ENCODE data around the gene TROAP.
A peak's percentile ranks its signal among the peaks of the same experiment; 100 is the strongest.

Gene TROAP

GRCh38 chr12:49293056-49293956 is 29.7 kb upstream of the TROAP start:
- H3K56ac ChIP-seq (ENCODE audit: low read length) = peak overlapping the region; percentile 6
- no peak overlapping the region for H3K27ac ChIP-seq (ENCODE audit: low read depth, low read length)
- peak; percentile 60 for DNase-seq
- no peak overlapping the region for H2BK5ac ChIP-seq (ENCODE audit: low read length)
- no peaks in the 10 kb centered on the region for H3K4me1 ChIP-seq (ENCODE audit: control insufficient read depth, low read depth, low read length)
- no CpG with 5 or more reads among the region's 18 CpGs for WGBS (ENCODE audit: extremely low coverage, insufficient coverage, low lambda C conversion rate)
- no peaks in the 10 kb centered on the region for H3K79me2 ChIP-seq (ENCODE audit: control insufficient read depth, insufficient read depth, low read length)
- no peaks in the 10 kb centered on the region for H3K36me3 ChIP-seq (ENCODE audit: control insufficient read depth, insufficient read depth, low read length)
- peaks cover 34% of the 10 kb centered on the region for H3K27me3 ChIP-seq (ENCODE audit: insufficient read depth, low read length, poor library complexity)
- H3K9ac ChIP-seq (ENCODE audit: low read length) = peak overlapping the region; percentile 22
- H2AK5ac ChIP-seq (ENCODE audit: low read length) = no peak overlapping the region
- no peak overlapping the region for H4K8ac ChIP-seq (ENCODE audit: low read depth, low read length)
- H3K4ac ChIP-seq (ENCODE audit: low read depth, low read length) = no peak overlapping the region
- H3K4me3 ChIP-seq (ENCODE audit: low read length) = no peak overlapping the region
- no peak overlapping the region for H2BK15ac ChIP-seq (replicated peaks; ENCODE audit: low read depth)
- H3K79me1 ChIP-seq (ENCODE audit: low read length) = no peaks in the 10 kb centered on the region
- H2BK120ac ChIP-seq (ENCODE audit: low read depth, low read length) = no peak overlapping the region
- peak overlapping the region; percentile 16 for H3K4me2 ChIP-seq (ENCODE audit: low read length)
- H3K23ac ChIP-seq (ENCODE audit: low read length) = no peak overlapping the region
- no peak overlapping the region for H3K18ac ChIP-seq (ENCODE audit: low read length)
- H4K5ac ChIP-seq (ENCODE audit: low read length) = no peak overlapping the region

- no peak overlapping the region for H2BK5ac ChIP-seq (ENCODE audit: low read length)
- no peak overlapping the region for H3K4me3 ChIP-seq (ENCODE audit: low read length)
- H3K4ac ChIP-seq (ENCODE audit: low read depth, low read length) = no peak overlapping the region
- no peak overlapping the region for H3K4me2 ChIP-seq (ENCODE audit: low read length)
- WGBS (ENCODE audit: extremely low coverage, insufficient coverage, low lambda C conversion rate) = no CpG with 5 or more reads among the region's 8 CpGs
- H3K4me1 ChIP-seq (ENCODE audit: control insufficient read depth, low read depth, low read length) = no peaks in the 10 kb centered on the region
- no peaks in the 10 kb centered on the region for H3K36me3 ChIP-seq (ENCODE audit: control insufficient read depth, insufficient read depth, low read length)
- no peaks in the 10 kb centered on the region for H3K79me1 ChIP-seq (ENCODE audit: low read length)
- no peaks in the 10 kb centered on the region for H3K79me2 ChIP-seq (ENCODE audit: control insufficient read depth, insufficient read depth, low read length)
- no peak overlapping the region for H2BK120ac ChIP-seq (ENCODE audit: low read depth, low read length)
- peaks cover 35% of the 10 kb centered on the region for H3K27me3 ChIP-seq (ENCODE audit: insufficient read depth, low read length, poor library complexity)
- DNase-seq = peak; percentile 38
- no peak overlapping the region for H3K9ac ChIP-seq (ENCODE audit: low read length)
- no peak overlapping the region for H4K5ac ChIP-seq (ENCODE audit: low read length)
- no peak overlapping the region for H2AK5ac ChIP-seq (ENCODE audit: low read length)
- no peak overlapping the region for H3K56ac ChIP-seq (ENCODE audit: low read length)
- no peak overlapping the region for H3K18ac ChIP-seq (ENCODE audit: low read length)
- H2BK15ac ChIP-seq (replicated peaks; ENCODE audit: low read depth) = no peak overlapping the region
- H3K27ac ChIP-seq (ENCODE audit: low read depth, low read length) = no peak overlapping the region
- no peak overlapping the region for H4K8ac ChIP-seq (ENCODE audit: low read depth, low read length)
- peak overlapping the region; percentile 15 for H3K23ac ChIP-seq (ENCODE audit: low read length)
Measured at GRCh38 chr12:49294086-49294803, 28.8 kb upstream of the TROAP start.

DNA sequence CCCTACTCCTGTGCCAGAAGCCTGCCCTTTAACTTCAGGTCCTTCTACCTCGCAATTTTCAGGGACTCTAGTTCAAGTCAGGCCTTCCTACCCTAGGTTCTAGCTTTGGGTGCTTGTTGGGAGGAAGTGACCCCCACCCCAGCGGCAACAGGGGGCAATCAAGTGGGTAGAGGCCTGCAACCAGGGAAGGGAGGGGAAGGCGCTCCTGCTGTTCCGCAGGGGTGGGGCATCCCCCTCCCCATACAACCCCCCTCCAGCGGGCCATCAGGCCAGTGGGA is 28.3 kb upstream of the TROAP start:
- H2BK120ac ChIP-seq (ENCODE audit: low read depth, low read length) = no peak overlapping the region
- no CpG with 5 or more reads among the region's 5 CpGs for WGBS (ENCODE audit: extremely low coverage, insufficient coverage, low lambda C conversion rate)
- H3K4me3 ChIP-seq (ENCODE audit: low read length) = no peak overlapping the region
- no peak overlapping the region for H3K23ac ChIP-seq (ENCODE audit: low read length)
- H2BK15ac ChIP-seq (replicated peaks; ENCODE audit: low read depth) = no peak overlapping the region
- H2AK5ac ChIP-seq (ENCODE audit: low read length) = no peak overlapping the region
- H3K27ac ChIP-seq (ENCODE audit: low read depth, low read length) = no peak overlapping the region
- no peak overlapping the region for H3K56ac ChIP-seq (ENCODE audit: low read length)
- H3K79me2 ChIP-seq (ENCODE audit: control insufficient read depth, insufficient read depth, low read length) = no peaks in the 10 kb centered on the region
- no peak overlapping the region for H4K5ac ChIP-seq (ENCODE audit: low read length)
- no peak overlapping the region for H3K4ac ChIP-seq (ENCODE audit: low read depth, low read length)
- no peak overlapping the region for H3K9ac ChIP-seq (ENCODE audit: low read length)
- no peak overlapping the region for H4K8ac ChIP-seq (ENCODE audit: low read depth, low read length)
- no peak for DNase-seq
- no peaks in the 10 kb centered on the region for H3K4me1 ChIP-seq (ENCODE audit: control insufficient read depth, low read depth, low read length)
- no peak overlapping the region for H3K4me2 ChIP-seq (ENCODE audit: low read length)
- no peaks in the 10 kb centered on the region for H3K79me1 ChIP-seq (ENCODE audit: low read length)
- H3K36me3 ChIP-seq (ENCODE audit: control insufficient read depth, insufficient read depth, low read length) = no peaks in the 10 kb centered on the region
- no peak overlapping the region for H3K18ac ChIP-seq (ENCODE audit: low read length)
- H3K27me3 ChIP-seq (ENCODE audit: insufficient read depth, low read length, poor library complexity) = peaks cover 35% of the 10 kb centered on the region
- no peak overlapping the region for H2BK5ac ChIP-seq (ENCODE audit: low read length)

GRCh38 chr12:49295082-49295936 is 27.7 kb upstream of the TROAP start, which contains the start of gene PRPH:
PRPH (plus strand) TSS chr12:49295147; CDS start chr12:49295201, 54 bp downstream.
- no peaks in the 10 kb centered on the region for H3K36me3 ChIP-seq (ENCODE audit: control insufficient read depth, insufficient read depth, low read length)
- no peak within 1 kb of the TSS for H4K5ac ChIP-seq (ENCODE audit: low read length)
- no peak within 1 kb of the TSS for H4K8ac ChIP-seq (ENCODE audit: low read depth, low read length)
- H3K4me3 ChIP-seq (ENCODE audit: low read length) = no peak within 1 kb of the TSS
- WGBS (ENCODE audit: extremely low coverage, insufficient coverage, low lambda C conversion rate) = no CpG with 5 or more reads among the region's 82 CpGs
- H3K4me1 ChIP-seq (ENCODE audit: control insufficient read depth, low read depth, low read length) = no peaks in the 10 kb centered on the region
- H3K79me2 ChIP-seq (ENCODE audit: control insufficient read depth, insufficient read depth, low read length) = no peaks in the 10 kb centered on the region
- no peak within 1 kb of the TSS for H2BK15ac ChIP-seq (replicated peaks; ENCODE audit: low read depth)
- peak within 1 kb of the TSS; percentile 85 for H3K23ac ChIP-seq (ENCODE audit: low read length)
- H3K4ac ChIP-seq (ENCODE audit: low read depth, low read length) = no peak within 1 kb of the TSS
- peak within 1 kb of the TSS; percentile 29 for H3K9ac ChIP-seq (ENCODE audit: low read length)
- H3K56ac ChIP-seq (ENCODE audit: low read length) = peak within 1 kb of the TSS; percentile 73
- H3K79me1 ChIP-seq (ENCODE audit: low read length) = no peaks in the 10 kb centered on the region
- H3K27ac ChIP-seq (ENCODE audit: low read depth, low read length) = no peak within 1 kb of the TSS
- H3K4me2 ChIP-seq (ENCODE audit: low read length) = peak within 1 kb of the TSS; percentile 44
- DNase-seq = peak; percentile 53
- H3K18ac ChIP-seq (ENCODE audit: low read length) = no peak within 1 kb of the TSS
- peaks cover 35% of the 10 kb centered on the region for H3K27me3 ChIP-seq (ENCODE audit: insufficient read depth, low read length, poor library complexity)
- no peak within 1 kb of the TSS for H2AK5ac ChIP-seq (ENCODE audit: low read length)
- no peak within 1 kb of the TSS for H2BK5ac ChIP-seq (ENCODE audit: low read length)
- no peak within 1 kb of the TSS for H2BK120ac ChIP-seq (ENCODE audit: low read depth, low read length)

GRCh38 chr12:49296034-49296835 is 26.8 kb upstream of the TROAP start:
- Histone ChIP-seq H2BK15ac (replicated peaks; ENCODE audit: low read depth) (no peak overlapping the region), H2BK120ac (ENCODE audit: low read depth, low read length) (no peak overlapping the region), H3K4ac (ENCODE audit: low read depth, low read length) (no peak overlapping the region), H2AK5ac (ENCODE audit: low read length) (no peak overlapping the region), H4K5ac (ENCODE audit: low read length) (no peak overlapping the region), H3K79me1 (ENCODE audit: low read length) (no peaks in the 10 kb centered on the region), H2BK5ac (ENCODE audit: low read length) (no peak overlapping the region), H3K4me1 (ENCODE audit: control insufficient read depth, low read depth, low read length) (no peaks in the 10 kb centered on the region), H3K4me3 (ENCODE audit: low read length) (no peak overlapping the region), H3K56ac (ENCODE audit: low read length) (no peak overlapping the region), H3K79me2 (ENCODE audit: control insufficient read depth, insufficient read depth, low read length) (no peaks in the 10 kb centered on the region), H3K23ac (ENCODE audit: low read length) (no peak overlapping the region), H4K8ac (ENCODE audit: low read depth, low read length) (no peak overlapping the region), H3K27me3 (ENCODE audit: insufficient read depth, low read length, poor library complexity) (peaks cover 35% of the 10 kb centered on the region), H3K18ac (ENCODE audit: low read length) (no peak overlapping the region), H3K4me2 (ENCODE audit: low read length) (no peak overlapping the region), H3K27ac (ENCODE audit: low read depth, low read length) (no peak overlapping the region), H3K36me3 (ENCODE audit: control insufficient read depth, insufficient read depth, low read length) (no peaks in the 10 kb centered on the region), H3K9ac (ENCODE audit: low read length) (no peak overlapping the region)
- no CpG with 5 or more reads among the region's 54 CpGs for WGBS (ENCODE audit: extremely low coverage, insufficient coverage, low lambda C conversion rate)
- DNase-seq = peak; percentile 59

Measured in mesendoderm (in vitro differentiated cells).